Activated CD4-positive, alpha-beta T cell treated with anti-CD3 and anti-CD28 coated beads for 48 hours (primary cell): ENCODE measurements around the gene FBXL15.

ENCODE experiments used
- DNase-seq: peaks from one replicate; pipeline ENCODE4 v3.0.0-alpha.2; 2020

Gene FBXL15

DNA sequence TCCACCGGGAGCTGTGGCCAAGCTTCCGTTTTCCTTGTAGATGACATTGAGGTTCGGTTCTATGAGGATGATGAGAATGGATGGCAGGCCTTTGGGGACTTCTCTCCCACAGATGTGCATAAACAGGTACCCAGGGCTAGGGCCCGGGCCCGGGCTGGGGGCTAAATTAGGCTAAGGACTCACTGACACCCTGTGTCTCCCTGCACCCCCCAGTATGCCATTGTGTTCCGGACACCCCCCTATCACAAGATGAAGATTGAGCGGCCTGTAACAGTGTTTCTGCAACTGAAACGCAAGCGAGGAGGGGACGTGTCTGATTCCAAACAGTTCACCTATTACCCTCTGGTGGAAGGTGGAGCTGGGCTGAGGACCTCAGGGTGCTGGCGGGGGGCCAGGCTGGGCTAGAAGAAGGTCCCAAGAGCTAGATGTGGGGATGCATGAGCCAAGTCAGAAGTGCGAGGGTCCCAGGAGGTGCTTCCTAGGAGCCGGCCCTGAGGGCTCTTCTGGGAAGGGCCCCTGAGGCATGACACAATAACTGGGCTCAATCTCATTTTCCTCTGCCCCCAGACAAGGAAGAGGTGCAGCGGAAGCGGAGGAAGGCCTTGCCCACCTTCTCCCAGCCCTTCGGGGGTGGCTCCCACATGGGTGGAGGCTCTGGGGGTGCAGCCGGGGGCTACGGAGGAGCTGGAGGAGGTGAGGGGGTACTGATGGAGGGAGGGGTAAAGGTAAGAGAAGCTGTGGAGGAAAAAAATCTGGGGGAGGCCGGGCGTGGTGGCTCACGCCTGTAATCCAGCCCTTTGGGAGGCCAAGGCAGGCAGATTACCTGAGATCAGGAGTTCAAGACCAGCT lies 22.2 kb upstream of the FBXL15 start:
- DNase-seq: no peak

DNA sequence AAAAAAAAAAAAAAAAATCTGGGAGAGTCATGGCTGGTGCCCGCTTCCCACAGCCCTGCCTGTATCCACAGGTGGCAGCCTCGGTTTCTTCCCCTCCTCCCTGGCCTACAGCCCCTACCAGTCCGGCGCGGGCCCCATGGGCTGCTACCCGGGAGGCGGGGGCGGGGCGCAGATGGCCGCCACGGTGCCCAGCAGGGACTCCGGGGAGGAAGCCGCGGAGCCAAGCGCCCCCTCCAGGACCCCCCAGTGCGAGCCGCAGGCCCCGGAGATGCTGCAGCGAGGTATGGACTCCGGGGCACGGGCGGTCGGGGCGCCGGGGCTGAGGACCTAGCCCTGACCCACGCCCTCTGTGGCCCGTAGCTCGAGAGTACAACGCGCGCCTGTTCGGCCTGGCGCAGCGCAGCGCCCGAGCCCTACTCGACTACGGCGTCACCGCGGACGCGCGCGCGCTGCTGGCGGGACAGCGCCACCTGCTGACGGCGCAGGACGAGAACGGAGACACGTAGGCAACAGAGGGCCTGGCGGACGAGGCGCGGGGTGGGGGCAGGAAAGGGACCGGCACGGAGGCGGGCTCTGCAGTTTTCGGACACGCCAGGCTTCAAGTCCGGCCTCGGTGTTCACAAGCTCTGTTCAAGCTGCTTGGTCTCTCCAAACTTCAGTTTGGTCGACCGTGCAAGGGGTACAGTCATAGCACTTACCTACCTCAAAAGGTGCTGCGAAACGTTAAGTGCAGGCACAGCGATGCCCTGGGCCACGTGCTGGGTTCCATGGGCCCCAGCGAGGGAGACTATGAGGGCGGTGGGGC lies 21.2 kb upstream of the FBXL15 start:
- peak; percentile 92 for DNase-seq

DNA sequence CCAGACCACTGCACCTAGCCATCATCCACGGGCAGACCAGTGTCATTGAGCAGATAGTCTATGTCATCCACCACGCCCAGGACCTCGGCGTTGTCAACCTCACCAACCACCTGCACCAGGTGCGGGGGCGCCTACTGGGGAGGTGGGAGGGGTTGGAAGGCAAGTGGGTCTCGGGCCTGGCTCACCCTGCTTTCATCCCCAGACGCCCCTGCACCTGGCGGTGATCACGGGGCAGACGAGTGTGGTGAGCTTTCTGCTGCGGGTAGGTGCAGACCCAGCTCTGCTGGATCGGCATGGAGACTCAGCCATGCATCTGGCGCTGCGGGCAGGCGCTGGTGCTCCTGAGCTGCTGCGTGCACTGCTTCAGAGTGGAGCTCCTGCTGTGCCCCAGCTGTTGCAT lies 20.6 kb upstream of the FBXL15 start:
- DNase-seq: no peak

DNA sequence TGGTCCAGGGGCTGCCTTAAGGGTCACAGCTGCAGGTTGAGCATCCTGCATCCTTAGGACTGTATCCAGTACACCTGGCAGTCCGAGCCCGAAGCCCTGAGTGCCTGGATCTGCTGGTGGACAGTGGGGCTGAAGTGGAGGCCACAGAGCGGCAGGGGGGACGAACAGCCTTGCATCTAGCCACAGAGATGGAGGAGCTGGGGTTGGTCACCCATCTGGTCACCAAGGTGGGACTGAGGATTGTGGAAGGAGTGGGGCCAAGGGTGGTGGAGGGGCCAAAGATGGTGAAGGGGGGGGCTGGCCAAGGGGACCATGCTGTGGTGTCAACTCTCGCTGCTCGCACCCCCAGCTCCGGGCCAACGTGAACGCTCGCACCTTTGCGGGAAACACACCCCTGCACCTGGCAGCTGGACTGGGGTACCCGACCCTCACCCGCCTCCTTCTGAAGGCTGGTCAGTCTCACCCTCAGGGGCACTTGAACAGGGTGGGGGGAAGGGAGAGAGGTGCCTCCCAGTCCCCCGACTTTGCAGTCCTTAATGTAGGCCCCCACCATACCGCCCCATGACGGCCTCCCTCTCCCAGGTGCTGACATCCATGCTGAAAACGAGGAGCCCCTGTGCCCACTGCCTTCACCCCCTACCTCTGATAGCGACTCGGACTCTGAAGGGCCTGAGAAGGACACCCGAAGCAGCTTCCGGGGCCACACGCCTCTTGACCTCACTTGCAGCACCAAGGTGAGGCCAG lies 19.9 kb upstream of the FBXL15 start:
- DNase-seq: no peak

DNA sequence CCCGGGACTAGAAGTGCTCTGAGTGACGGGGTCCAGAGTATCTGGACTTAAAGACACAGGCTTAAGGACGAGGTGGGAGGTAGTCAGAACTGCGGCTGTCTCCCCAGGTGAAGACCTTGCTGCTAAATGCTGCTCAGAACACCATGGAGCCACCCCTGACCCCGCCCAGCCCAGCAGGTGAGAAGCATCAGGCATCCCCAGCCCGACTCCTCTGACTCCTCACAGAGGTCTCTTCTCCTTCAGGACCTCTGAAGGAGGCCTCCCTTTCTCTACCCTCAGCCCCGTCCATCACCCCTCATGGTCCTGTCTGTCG lies 19.3 kb upstream of the FBXL15 start:
- DNase-seq: no peak

DNA sequence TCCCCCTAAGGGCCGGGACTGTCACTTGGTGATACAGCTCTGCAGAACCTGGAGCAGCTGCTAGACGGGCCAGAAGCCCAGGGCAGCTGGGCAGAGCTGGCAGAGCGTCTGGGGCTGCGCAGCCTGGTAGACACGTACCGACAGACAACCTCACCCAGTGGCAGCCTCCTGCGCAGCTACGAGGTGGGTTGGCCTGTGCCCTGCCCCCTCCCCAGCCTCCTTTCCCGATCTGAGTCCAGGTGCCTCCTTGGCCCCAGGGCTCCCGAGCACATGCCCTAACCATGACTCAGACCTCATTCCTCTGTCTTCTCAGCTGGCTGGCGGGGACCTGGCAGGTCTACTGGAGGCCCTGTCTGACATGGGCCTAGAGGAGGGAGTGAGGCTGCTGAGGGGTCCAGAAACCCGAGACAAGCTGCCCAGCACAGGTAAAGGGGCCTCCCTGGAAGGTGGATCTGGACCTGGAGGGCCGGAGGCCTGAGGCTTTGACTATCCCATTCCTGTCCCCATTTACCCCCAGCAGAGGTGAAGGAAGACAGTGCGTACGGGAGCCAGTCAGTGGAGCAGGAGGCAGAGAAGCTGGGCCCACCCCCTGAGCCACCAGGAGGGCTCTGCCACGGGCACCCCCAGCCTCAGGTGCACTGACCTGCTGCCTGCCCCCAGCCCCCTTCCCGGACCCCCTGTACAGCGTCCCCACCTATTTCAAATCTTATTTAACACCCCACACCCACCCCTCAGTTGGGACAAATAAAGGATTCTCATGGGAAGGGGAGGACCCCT lies 18.7 kb upstream of the FBXL15 start:
- DNase-seq: no peak

DNA sequence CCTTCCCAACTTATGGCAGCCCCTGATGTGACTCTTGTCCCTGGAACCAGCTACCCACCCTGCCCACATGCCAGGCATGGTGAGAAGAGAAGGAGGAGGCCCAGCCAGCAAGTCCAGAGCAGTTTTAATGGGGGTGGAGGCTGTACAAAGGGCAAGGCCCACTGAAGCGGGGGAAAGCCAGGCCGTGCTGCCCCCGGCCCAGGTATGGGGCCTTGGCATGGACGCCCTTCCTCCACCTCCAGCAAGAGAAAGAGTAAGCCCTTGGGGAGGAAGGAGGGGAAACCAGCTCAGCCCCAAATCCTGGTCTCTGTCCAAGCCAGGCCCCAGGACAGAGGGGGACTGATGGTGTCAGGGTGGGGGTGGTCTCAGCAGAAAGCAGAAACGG lies 18.1 kb upstream of the FBXL15 start:
- no peak for DNase-seq

DNA sequence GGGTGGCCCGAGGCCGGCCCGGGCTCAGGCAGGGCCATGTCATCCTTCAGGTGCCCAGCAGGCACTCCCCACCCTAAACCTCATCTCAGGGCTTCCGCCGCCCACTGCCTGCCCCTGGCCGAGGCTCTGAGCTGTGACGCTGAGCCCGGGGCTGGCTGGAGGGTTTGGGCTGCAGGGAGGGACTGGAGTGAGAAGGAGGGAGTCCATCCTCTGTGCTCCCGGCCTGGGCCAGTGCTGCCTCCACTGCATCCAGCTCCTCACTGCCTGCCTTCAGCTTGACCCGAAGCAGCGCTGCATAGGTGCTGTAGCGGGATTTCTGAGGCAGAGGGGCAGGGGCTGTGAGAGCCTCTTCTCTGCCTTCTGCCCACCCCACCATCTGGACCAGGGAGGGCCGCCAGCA lies 17.5 kb upstream of the FBXL15 start:
- DNase-seq: no peak

DNA sequence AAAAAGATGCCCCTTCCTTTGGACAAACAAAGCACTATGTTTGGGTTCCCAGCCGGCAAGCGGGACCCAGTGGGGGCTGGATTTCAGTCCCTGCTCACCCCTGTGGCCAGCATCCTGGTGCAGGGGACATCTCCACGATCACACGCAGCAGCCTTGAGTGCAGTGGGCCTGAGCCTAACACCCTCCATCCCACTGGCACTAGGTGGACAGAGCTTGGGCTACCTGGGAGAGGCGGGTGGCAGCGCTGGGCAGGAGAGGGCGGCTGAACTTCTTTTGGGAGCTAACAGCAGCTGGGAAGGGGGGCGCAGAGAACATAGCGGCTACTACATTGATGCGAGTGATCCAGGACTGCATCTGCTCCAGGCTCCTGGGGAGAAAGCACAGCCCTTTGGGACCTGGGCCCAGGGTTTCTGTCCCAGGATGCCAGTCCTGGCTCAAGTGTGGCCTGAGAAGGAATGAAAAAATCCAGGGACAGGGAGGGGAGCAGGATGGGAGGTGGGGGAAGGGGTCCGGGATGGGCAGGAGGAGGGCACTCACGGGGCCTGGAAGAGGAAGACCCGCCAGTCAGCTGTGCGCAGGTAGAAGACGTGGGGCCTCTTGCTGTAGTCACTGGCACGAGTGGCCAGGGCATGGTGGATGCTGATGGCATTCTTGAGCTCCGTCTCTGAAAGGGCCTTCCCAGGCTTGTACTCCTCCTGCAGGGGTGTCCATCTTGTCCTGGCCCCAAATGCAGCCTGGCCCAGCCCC lies 16.1 kb upstream of the FBXL15 start:
- no peak for DNase-seq

DNA sequence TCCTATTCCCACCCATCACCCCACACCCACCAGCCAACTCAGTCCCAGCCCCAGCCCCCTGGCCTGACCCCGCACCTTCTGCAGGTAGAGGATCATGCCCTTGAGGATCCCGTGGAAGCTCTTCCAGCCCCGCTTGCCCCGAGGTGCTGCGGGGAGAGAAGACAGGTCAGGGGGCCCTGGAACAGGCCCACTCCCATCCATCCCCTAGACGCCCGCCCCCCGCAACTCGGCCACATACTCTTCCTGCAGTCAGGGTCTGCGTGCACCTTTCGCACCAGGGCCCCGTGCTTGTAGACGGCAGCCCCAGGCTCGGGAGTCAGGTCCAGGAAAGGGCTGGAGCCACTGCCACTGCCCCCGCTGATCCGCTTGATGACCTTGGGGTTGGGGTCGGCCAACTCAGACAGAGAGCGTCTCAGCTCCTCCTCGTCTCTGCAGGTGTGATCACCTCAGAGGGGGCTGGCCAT lies 15.5 kb upstream of the FBXL15 start:
- DNase-seq: no peak

DNA sequence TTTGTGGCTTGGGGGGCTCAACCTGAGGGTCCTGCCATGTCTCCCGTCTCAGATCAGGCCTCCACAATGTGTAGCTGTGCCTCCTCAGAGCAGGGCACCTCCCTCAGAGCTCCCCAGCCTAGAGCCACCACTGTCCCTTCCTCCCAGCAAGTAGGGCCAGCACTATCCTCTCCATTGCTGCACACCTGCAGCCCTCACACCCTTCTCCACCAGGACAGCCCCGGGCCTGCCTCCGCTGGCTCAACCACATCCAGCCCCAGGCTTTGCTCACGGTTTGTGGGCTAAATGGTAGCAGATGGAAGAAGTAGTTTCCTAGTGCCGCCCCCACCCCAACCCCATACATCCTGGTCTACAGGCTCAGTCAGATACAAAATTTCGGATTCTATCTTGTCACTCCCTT lies 15.0 kb upstream of the FBXL15 start:
- DNase-seq: no peak

DNA sequence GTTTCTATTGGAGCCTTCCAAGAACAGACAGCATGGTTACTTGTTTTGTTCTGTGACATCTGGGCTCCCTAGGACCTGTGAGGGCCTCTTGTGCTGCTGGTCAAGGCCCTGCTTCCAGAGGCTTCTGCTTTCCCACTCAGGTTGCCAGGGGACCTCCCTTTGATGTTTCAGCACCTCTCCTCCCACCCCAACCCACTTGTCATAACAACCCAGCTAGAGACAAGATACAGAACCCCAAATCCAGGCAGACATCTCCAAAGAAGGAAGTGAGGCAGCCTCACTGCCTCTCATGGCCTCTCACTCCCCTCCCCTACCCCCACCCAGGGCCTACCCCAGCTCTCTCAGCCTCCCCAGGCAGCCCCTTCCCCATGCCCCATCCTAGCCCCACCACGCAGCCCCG lies 13.8 kb upstream of the FBXL15 start:
- DNase-seq: no peak

DNA sequence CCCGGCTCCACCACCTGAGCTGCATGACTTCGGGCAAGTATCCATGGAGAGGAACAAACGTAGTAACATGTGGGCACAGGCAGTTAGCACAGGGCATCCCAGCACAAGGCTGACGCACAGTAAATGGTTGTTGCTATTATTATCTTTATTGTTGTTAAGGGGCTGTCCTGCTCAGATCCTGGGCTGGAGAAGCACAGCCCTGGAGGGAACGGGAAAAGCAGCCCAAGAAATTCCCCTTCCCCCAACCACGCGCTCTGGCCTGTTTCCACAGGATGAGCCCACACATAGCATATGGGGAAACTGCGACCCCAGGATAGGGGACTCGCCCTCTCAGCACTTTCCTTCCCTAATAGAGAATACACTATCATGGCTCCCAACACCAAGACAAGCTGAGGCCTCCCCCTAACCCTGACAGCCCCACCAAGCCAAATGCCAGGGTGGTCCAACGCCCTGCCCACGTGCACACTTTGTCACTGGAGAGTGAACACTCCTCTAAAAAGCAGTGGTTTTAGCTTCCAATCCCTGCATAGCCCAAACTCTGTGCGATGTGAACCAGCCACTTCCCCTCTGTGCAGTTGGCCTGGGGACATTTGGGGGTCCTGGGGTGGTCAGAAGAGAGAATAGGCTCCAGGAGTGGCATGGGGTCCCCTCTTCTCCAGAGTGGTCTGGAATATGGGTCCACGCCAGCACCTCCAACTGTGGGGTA lies 13.1 kb upstream of the FBXL15 start:
- no peak for DNase-seq

DNA sequence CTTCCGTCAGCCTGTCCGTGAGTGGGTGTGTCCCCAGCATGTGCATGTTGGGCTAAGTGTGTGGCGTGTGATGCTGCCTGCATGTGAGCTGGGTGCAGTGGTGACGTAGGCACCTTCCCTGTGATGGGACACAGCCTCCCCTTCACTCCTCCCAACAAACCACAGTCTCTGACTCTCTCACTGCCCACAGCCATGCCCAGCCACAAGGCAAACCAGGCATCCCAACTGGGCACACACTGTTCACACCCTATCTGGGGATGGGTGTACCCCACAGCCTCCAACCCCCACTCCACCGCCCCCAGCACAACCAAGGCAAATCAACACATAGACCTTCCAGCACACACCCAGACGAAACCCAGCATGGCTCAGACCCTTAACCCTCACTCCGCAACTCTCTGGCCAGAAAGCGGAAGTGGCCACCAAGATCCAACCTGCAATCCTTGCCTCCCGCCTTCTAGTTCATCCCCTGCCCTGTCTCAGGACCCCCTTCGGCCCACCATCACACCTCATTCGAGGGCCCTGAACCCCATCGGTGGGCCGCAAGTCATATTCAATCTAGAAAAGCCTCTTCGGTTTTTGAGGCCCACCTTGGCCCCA lies 12.4 kb upstream of the FBXL15 start:
- no peak for DNase-seq

DNA sequence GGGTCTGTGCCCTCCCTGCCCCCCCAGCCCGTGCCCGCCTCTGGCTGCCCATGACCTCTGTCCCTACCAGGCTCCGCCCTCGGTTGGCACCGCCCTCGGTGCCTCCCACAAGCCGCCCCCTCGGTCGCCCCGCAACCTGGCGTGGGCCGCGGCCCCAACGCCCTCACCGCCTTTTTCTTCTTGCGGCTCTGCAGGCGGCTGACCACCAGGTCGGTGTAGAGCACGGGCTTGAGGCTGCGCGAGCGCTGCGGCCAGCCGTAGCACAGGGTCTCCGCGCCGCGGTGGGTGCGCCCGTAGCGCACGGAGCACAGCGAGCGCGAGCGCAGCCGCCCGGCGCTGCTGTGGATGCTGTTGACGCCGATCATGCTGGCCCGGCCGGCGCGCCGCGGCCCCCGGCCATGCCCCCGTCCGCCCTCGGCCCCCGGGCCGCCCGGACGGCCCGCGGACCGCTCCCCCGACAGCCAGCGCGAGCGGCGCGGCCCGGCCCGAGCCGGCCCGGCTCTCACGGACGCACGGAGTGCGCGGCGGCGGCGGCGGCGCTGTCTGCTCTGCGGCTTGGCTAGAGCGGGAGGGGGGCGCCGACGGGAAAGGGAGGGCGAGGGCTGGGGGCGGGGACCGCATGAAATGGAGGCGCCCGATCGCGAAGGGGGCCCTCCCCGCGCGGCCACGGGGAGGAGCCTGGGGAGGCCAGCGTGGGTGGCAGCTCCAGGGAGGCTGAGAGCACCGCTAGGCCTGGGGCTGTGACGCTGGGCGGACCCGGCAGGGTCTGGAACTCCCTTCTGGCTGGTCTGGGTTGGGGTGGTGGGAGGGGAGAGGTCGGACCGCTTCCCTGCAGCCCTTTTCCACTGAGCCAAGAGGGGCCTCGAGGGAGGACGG lies 11.7 kb upstream of the FBXL15 start:
- peak; percentile 87 for DNase-seq

DNA sequence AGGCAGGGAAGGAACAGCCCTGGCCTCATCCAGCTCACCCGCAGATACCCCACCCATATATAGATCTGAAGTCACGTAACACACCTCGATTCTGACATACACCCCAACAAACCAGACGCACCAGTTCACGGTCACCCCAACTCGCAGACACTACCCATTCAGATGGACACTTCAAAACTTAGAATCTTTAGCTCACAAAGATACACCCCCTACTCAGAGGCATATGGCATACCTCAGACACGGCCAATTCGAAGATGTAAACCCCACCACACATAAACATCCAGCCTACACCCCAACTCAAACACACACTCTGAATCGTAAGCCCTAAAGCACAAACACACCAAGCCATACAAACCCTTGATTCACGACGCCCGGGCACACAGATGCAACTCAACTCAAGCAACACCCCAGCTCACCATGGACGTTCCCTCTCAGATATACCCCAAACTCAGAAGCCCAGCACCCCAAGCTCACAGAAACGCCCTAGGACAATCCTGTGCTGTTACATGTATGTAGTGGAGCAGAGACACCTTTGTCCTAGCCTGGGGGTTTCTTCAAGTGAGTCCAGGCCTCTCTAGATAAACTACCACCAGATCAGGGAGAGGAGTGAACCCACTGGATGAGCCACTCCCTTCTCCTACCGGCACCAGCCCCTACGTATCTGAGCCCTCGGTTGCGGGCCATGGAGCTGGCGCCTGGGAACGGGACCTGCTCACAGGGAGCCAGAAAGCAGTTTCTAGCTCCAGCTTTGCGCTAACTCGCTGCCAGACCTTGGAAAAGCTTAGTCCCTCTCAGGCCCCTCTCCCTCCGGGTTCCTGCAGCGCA lies 10.8 kb upstream of the FBXL15 start:
- DNase-seq: no peak

DNA sequence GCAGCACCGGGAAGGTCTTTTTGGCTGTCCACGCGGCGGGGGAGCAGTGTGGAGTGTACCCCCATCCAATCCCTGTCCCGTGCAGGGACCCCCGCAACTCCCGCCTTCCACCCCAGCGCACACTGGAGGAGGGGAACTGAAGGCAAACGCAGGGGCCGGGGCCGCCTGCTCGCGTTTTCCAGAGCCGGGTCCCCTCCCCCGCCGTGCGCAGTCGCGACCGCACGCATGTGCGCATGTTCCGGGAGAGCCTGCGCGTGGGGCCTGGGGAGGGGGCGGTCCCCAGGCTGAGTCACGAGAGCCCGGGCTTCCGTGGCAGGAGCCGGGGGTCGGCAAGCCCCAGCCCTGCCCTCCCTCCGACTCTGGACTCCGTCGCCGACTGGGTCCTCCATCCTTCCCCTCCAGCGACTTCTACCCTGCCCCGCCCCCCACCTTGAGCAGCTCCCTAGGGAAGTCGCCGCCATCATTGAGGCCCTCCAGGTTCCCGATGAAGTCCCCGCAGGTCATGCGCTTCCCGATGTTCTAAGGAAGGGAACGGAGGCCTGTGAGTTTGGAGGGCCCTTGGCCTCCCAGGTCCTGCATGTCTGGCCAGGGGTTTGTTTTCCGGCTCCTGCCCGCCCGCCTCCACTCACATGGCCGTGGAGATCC lies 10.1 kb upstream of the FBXL15 start:
- DNase-seq: peak; percentile 77
